GM23338 (cell line): Measurements from ENCODE around the gene CD59. TPM values are rescaled to one million over a fixed set of nuclear protein-coding genes. Genes with fewer than 3 reads are reported as not detected.

ENCODE experiments used
- ATAC-seq: fragments of 200-7000 bp; cut with Tn5 transposase; 3 replicates; pipeline ENCODE4 v1.9.1; 2020
- DNase-seq: peaks from one replicate; pipeline ENCODE4 v3.0.0-alpha.2; 2015; ENCODE audit warnings: low spot score
- H2AFZ ChIP-seq: fragments of 200-600 bp; sonication (generic); 2 replicates; pipeline ENCODE4 v1.8.0; 2016; ENCODE audit warnings: antibody characterized with exemption, mild to moderate bottlenecking, moderate library complexity
- H3F3A ChIP-seq: fragments of 200-600 bp; sonication (generic); replicated peaks from 2 replicates; pipeline ENCODE4 v1.8.0; 2017; ENCODE audit warnings: antibody characterized with exemption, mixed run types, low read depth
- H3K27ac ChIP-seq: fragments of 200-600 bp; sonication (generic); 2 replicates; pipeline ENCODE4 v1.6.1; 2016; ENCODE audit warnings: low read depth
- H3K27me3 ChIP-seq: fragments of 200-600 bp; sonication (generic); 2 replicates; pipeline ENCODE4 v1.8.0; 2016; ENCODE audit warnings: mild to moderate bottlenecking, mixed run types, moderate library complexity; ENCODE audit not compliant: insufficient read depth
- H3K36me3 ChIP-seq: fragments of 200-600 bp; sonication (generic); 2 replicates; pipeline ENCODE4 v1.8.0; 2016; ENCODE audit warnings: mild to moderate bottlenecking; ENCODE audit not compliant: insufficient read depth
- H3K4me1 ChIP-seq: fragments of 200-600 bp; sonication (generic); 2 replicates; pipeline ENCODE4 v1.8.0; 2016; ENCODE audit warnings: mild to moderate bottlenecking, moderate library complexity; ENCODE audit not compliant: insufficient read depth
- H3K4me2 ChIP-seq: fragments of 200-600 bp; sonication (generic); 2 replicates; pipeline ENCODE4 v1.7.1; 2017; ENCODE audit warnings: mixed run types
- H3K4me3 ChIP-seq: fragments of 200-600 bp; sonication (generic); 2 replicates; pipeline ENCODE4 v1.6.1; 2016; ENCODE audit warnings: mixed run types
- H3K79me2 ChIP-seq: fragments of 200-600 bp; sonication (generic); replicated peaks from 2 replicates; pipeline ENCODE4 v1.8.0; 2017; ENCODE audit warnings: mild to moderate bottlenecking; ENCODE audit not compliant: insufficient read depth
- H3K9me2 ChIP-seq: fragments of 200-600 bp; sonication (generic); 2 replicates; pipeline ENCODE4 v1.8.0; 2017; ENCODE audit not compliant: insufficient read depth
- H4K20me1 ChIP-seq: fragments of 200-600 bp; sonication (generic); replicated peaks from 2 replicates; pipeline ENCODE4 v1.8.0; 2017; ENCODE audit warnings: mild to moderate bottlenecking; ENCODE audit not compliant: insufficient read depth
- H3K27ac Mint-ChIP-seq: 2 replicates; pipeline ENCODE4 v1.8.0; 2020; ENCODE audit warnings: inconsistent platforms, mild to moderate bottlenecking, moderate library complexity, mixed read lengths
- H3K27me3 Mint-ChIP-seq: 3 replicates; pipeline ENCODE4 v1.8.0; 2022; ENCODE audit warnings: low read depth, mild to moderate bottlenecking, moderate library complexity, mixed read lengths, inconsistent platforms; ENCODE audit not compliant: insufficient read depth, poor library complexity
- H3K36me3 Mint-ChIP-seq: 3 replicates; pipeline ENCODE4 v1.8.0; 2021; ENCODE audit warnings: low read depth, mild to moderate bottlenecking, inconsistent platforms, moderate library complexity, mixed read lengths
- H3K4me1 Mint-ChIP-seq: 3 replicates; pipeline ENCODE4 v1.8.0; 2020; ENCODE audit warnings: mild to moderate bottlenecking, inconsistent platforms, mixed read lengths
- H3K4me3 Mint-ChIP-seq: 3 replicates; pipeline ENCODE4 v1.8.0; 2021; ENCODE audit warnings: moderate library complexity, mild to moderate bottlenecking, inconsistent platforms, mixed read lengths
- H3K9me3 Mint-ChIP-seq: 3 replicates; pipeline ENCODE4 v1.8.0; 2020; ENCODE audit warnings: moderate library complexity, mild to moderate bottlenecking, inconsistent platforms, mixed read lengths
- CREB1 ChIP-seq: fragments of 250-450 bp; sonication (Bioruptor Pico); IDR thresholded peaks from 2 replicates; pipeline ENCODE4 v1.5.0; 2020; ENCODE audit warnings: low read depth, mild to moderate bottlenecking, moderate library complexity
- CTCF ChIP-seq, 2 experiments: fragments of 200-600 bp in 1 of 2; sonication (generic) in 1 of 2; conservative IDR thresholded peaks; 2 replicates each; pipeline versions ENCODE4 v1.5.1 to v1.6.1; 2016 to 2017; ENCODE audit warnings: antibody characterized with exemption in 2 of 2, low read depth in 2 of 2, mild to moderate bottlenecking in 2 of 2, moderate library complexity in 1 of 2
- EZH2 ChIP-seq: fragments of 200-600 bp; sonication (generic); IDR thresholded peaks from one replicate; pipeline ENCODE4 v1.8.0; 2017; ENCODE audit warnings: antibody characterized with exemption, mild to moderate bottlenecking, low read depth; ENCODE audit not compliant: unreplicated experiment
- EZH2phosphoT487 ChIP-seq: fragments of 200-600 bp; sonication (generic); IDR thresholded peaks from one replicate; pipeline ENCODE4 v1.8.1; 2018; ENCODE audit warnings: antibody characterized with exemption; ENCODE audit not compliant: unreplicated experiment
- NANOG ChIP-seq: IDR thresholded peaks from 2 replicates; pipeline ENCODE4 v1.6.1; 2016; ENCODE audit warnings: antibody characterized with exemption, borderline replicate concordance
- POLR2AphosphoS5 ChIP-seq: IDR thresholded peaks from 2 replicates; pipeline ENCODE4 v1.6.1; 2016; ENCODE audit warnings: antibody characterized with exemption, low read depth
- REST ChIP-seq: IDR thresholded peaks from one replicate; pipeline ENCODE4 v1.6.1; 2018; ENCODE audit warnings: antibody characterized with exemption; ENCODE audit not compliant: unreplicated experiment
- ZNF331 ChIP-seq: fragments of 250-450 bp; sonication (Bioruptor Pico); IDR thresholded peaks from 2 replicates; pipeline ENCODE4 v1.5.0; 2020; ENCODE audit warnings: low read depth, mild to moderate bottlenecking, moderate library complexity
- ZNF462 ChIP-seq: fragments of 250-450 bp; sonication (Bioruptor Pico); IDR thresholded peaks from 2 replicates; pipeline ENCODE4 v1.5.0; 2020; ENCODE audit warnings: mild to moderate bottlenecking, moderate library complexity
- polyA plus RNA-seq: library from polyadenylated mRNA; unstranded; fragments of >200 nt; fragmentation: Nextera tagmentation; extraction: Ambion mirVana; gene quantifications from 2 replicates; pipeline ENCODE4 v1.2.1, GENCODE V29; 2016
- total RNA-seq: library from RNA; depleted of rRNA; stranded (reverse); fragments of >200 nt; shearing (Covaris generic); gene quantifications from 2 replicates; pipeline ENCODE4 v1.2.3, GENCODE V29; 2014

Gene CD59
- total and polyA plus RNA-seq, 2 experiments from 2014 or later, result 41.5 to 86.6 TPM

- H3K9me3 Mint-ChIP-seq, result no peaks in the 10 kb centered on the region; the same call in 2 of the 3 replicates
- no peaks in the 10 kb centered on the region for H3K36me3 Mint-ChIP-seq
- no peaks in the 10 kb centered on the region for H3K79me2 ChIP-seq
- H3K27me3 Mint-ChIP-seq, result peaks cover 10% of the 10 kb centered on the region
- no peak overlapping the region for H2AFZ ChIP-seq
- 0 out of 2 replicates have a peak, but pooled peaks cover 4% of the 10 kb centered on the region for H3K9me2 ChIP-seq
- H3K27ac Mint-ChIP-seq, result no peak overlapping the region
- TF ChIP-seq REST, result no peak
- no peak for TF ChIP-seq EZH2
- TF ChIP-seq POLR2AphosphoS5, result no peak
- peaks cover 29% of the 10 kb centered on the region for H3K4me1 ChIP-seq
- H3K4me3 ChIP-seq, result no peak overlapping the region
- H4K20me1 ChIP-seq, result no peaks in the 10 kb centered on the region
- no peak for ATAC-seq
- no peak overlapping the region for H3K4me3 Mint-ChIP-seq
- H3K27ac ChIP-seq, result no peak overlapping the region
- no peak overlapping the region for H3K4me2 ChIP-seq
- DNase-seq, result no peak
- no peaks in the 10 kb centered on the region for H3K36me3 ChIP-seq
- no peaks in the 10 kb centered on the region for H3F3A ChIP-seq
- peaks cover 10% of the 10 kb centered on the region for H3K27me3 ChIP-seq
- H3K4me1 Mint-ChIP-seq, result peaks cover 33% of the 10 kb centered on the region
Measured at GRCh38 chr11:33696931-33697638, 39.1 kb downstream of the CD59 start.

GRCh38 chr11:33696411-33696810 is 39.8 kb downstream of the CD59 start:
- Mint-ChIP-seq H3K4me1 (peaks cover 36% of the 10 kb centered on the region), H3K27me3 (peaks cover 8% of the 10 kb centered on the region), H3K4me3 (no peak overlapping the region), H3K9me3 (no peaks in the 10 kb centered on the region; the same call in 2 of the 3 replicates), H3K36me3 (no peaks in the 10 kb centered on the region), H3K27ac (no peak overlapping the region)
- ATAC-seq (no peak), DNase-seq (no peak)
- TF ChIP-seq CREB1 (CRISPR knock-in tag) (no peak), EZH2 (no peak), ZNF331 (CRISPR knock-in tag) (no peak), POLR2AphosphoS5 (no peak), EZH2phosphoT487 (no peak), NANOG (no peak), ZNF462 (CRISPR knock-in tag) (no peak), CTCF (conservative IDR thresholded peaks at IDR 0.05; ENCODE audit: low read depth in 2 of 2) (no peak)
- H3K4me2 ChIP-seq, result no peak overlapping the region
- no peak overlapping the region for H3K4me3 ChIP-seq
- H3K9me2 ChIP-seq, result 0 out of 2 replicates have a peak, but pooled peaks cover 4% of the 10 kb centered on the region
- H2AFZ ChIP-seq, result no peak overlapping the region
- peaks cover 32% of the 10 kb centered on the region for H3K4me1 ChIP-seq
- H4K20me1 ChIP-seq, result no peaks in the 10 kb centered on the region
- H3K27ac ChIP-seq, result no peak overlapping the region
- peaks cover 10% of the 10 kb centered on the region for H3K27me3 ChIP-seq
- no peaks in the 10 kb centered on the region for H3K79me2 ChIP-seq
- H3F3A ChIP-seq, result no peaks in the 10 kb centered on the region
- H3K36me3 ChIP-seq, result no peaks in the 10 kb centered on the region
